ENCODE measurements around the gene SYT15.

DNA sequence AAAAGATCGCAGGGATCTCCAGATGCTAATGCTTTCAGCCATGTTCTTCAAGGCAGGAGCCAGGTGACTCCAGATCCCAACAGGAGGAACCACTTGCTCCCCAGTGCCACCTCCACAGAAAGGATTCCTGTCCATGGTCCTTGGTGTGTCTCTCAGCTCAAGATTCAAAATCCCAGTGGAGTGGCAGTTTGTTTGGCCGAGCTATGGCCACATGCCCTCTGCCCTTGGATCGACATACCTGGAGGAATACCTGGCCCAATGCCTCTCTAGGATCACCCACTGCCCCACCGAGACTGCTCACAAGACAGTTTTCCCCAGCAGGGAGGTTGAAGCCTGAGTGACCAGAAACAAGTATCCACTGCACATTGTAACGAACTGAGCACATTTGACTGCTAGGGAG is 18.5 kb upstream of the SYT15 start:
- TF ChIP-seq SIN3A (IDR thresholded peaks at IDR 0.05; ENCODE audit: low read depth) (no peak), ELF1 (IDR thresholded peaks at IDR 0.05; ENCODE audit: borderline replicate concordance, low read depth) (no peak), EZH2 (IDR thresholded peaks at IDR 0.05) (no peak), ZNF274 (IDR thresholded peaks at IDR 0.05; ENCODE audit: low read depth, low read length) (no peak), EZH2phosphoT487 (IDR thresholded peaks at IDR 0.05; ENCODE audit: borderline replicate concordance) (no peak), SP1 (IDR thresholded peaks at IDR 0.05; ENCODE audit: low read depth) (no peak), CBX3 (IDR thresholded peaks at IDR 0.05; ENCODE audit: low read depth) (no peak), JUND (IDR thresholded peaks at IDR 0.05) (no peak), POLR2A (IDR thresholded peaks at IDR 0.05; ENCODE audit: borderline replicate concordance, extremely low read depth, insufficient read depth, insufficient read length) (no peak), POLR2AphosphoS5 (IDR thresholded peaks at IDR 0.05; ENCODE audit: low read depth, low read length) (no peak), YY1 (IDR thresholded peaks at IDR 0.05; ENCODE audit: extremely low read depth, insufficient replicate concordance, low read depth, low read length) (no peak)
- TF ChIP-seq, protein P1, sequence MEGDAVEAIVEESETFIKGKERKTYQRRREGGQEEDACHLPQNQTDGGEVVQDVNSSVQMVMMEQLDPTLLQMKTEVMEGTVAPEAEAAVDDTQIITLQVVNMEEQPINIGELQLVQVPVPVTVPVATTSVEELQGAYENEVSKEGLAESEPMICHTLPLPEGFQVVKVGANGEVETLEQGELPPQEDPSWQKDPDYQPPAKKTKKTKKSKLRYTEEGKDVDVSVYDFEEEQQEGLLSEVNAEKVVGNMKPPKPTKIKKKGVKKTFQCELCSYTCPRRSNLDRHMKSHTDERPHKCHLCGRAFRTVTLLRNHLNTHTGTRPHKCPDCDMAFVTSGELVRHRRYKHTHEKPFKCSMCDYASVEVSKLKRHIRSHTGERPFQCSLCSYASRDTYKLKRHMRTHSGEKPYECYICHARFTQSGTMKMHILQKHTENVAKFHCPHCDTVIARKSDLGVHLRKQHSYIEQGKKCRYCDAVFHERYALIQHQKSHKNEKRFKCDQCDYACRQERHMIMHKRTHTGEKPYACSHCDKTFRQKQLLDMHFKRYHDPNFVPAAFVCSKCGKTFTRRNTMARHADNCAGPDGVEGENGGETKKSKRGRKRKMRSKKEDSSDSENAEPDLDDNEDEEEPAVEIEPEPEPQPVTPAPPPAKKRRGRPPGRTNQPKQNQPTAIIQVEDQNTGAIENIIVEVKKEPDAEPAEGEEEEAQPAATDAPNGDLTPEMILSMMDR (IDR thresholded peaks at IDR 0.05 in 2 of 3, conservative IDR thresholded peaks at IDR 0.05 in 1 of 3; ENCODE audit: borderline replicate concordance in 1 of 3, insufficient read depth in 1 of 3, low read depth in 2 of 3, low read length in 2 of 3) = no peak
- TF ChIP-seq, protein P2, sequence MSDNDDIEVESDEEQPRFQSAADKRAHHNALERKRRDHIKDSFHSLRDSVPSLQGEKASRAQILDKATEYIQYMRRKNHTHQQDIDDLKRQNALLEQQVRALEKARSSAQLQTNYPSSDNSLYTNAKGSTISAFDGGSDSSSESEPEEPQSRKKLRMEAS (IDR thresholded peaks at IDR 0.05) = no peak

Measured in HCT116 (cell line).